A549 (cell line): ENCODE data around the gene USP13.

Experiments
- CTCF ChIP-seq: fragments of >200 bp; sonication (Bioruptor Twin); formaldehyde crosslinking; IDR thresholded peaks from 3 replicates; pipeline ENCODE4 v1.5.1; 2016
- FOSB ChIP-seq: fragments of 250-450 bp; sonication (Bioruptor Pico); IDR thresholded peaks from 2 replicates; pipeline ENCODE4 v1.5.0; 2020; ENCODE audit warnings: mild to moderate bottlenecking, moderate library complexity
- FOSL2 ChIP-seq, 2 experiments: fragments of 450-650 bp in 1 of 2; fragments of >200 bp in 1 of 2; sonication (Bioruptor Twin) in 1 of 2; formaldehyde crosslinking; IDR thresholded peaks; 2 replicates each; pipeline versions ENCODE4 v1.5.0 to v1.6.1; 2016 to 2020; ENCODE audit warnings: mild to moderate bottlenecking in 1 of 2, moderate library complexity in 1 of 2
- MAFK ChIP-seq: fragments of 450-650 bp; IDR thresholded peaks from 2 replicates; pipeline ENCODE4 v1.6.1; 2014; ENCODE audit not compliant: partially characterized antibody
- MYC ChIP-seq: IDR thresholded peaks from 2 replicates; pipeline ENCODE4 v1.6.1; 2012; ENCODE audit warnings: mild to moderate bottlenecking, inconsistent platforms, low read length, improper control_type of control experiment, borderline replicate concordance
- PBX3 ChIP-seq: IDR thresholded peaks from 2 replicates; pipeline ENCODE4 v1.6.1; 2012
- POLR2A ChIP-seq: IDR thresholded peaks from 2 replicates; pipeline ENCODE4 v1.6.1; 2012; ENCODE audit warnings: mild to moderate bottlenecking, low read length
- RCOR1 ChIP-seq: fragments of 150-350 bp; IDR thresholded peaks from 2 replicates; pipeline ENCODE4 v1.6.1; 2014; ENCODE audit warnings: antibody characterized with exemption, low read length, low read depth
- REST ChIP-seq: fragments of 200-600 bp; sonication (generic); IDR thresholded peaks from 2 replicates; pipeline ENCODE4 v1.6.1; 2016; ENCODE audit warnings: antibody characterized with exemption, mild to moderate bottlenecking, moderate library complexity
- RFX5 ChIP-seq: fragments of 450-650 bp; IDR thresholded peaks from 2 replicates; pipeline ENCODE4 v1.7.1; 2014; ENCODE audit warnings: antibody characterized with exemption, mild to moderate bottlenecking, moderate library complexity
- TP53 ChIP-seq: fragments of 250-450 bp; sonication (Bioruptor Pico); IDR thresholded peaks from 2 replicates; pipeline ENCODE4 v1.5.0; 2021; ENCODE audit warnings: mild to moderate bottlenecking, moderate library complexity

GRCh38 chr3:179615458-179616173, 37.2 kb upstream of the USP13 start:
- TF ChIP-seq RCOR1 (no peak), REST (no peak), CTCF (no peak), POLR2A (no peak), FOSB (CRISPR knock-in tag) (no peak), TP53 (CRISPR knock-in tag) (no peak), MYC (no peak), MAFK (no peak), PBX3 (no peak), FOSL2 (IDR thresholded peaks at IDR 0.05) (no peak), FOSL2 (CRISPR knock-in tag; IDR thresholded peaks at IDR 0.05) (no peak), RFX5 (no peak)
